ENCODE measurements around the gene NR5A2.

Gene NR5A2

GRCh38 chr1:200075522-200075921, 48.0 kb downstream of the NR5A2 start:
- no peak for DNase-seq

GRCh38 chr1:200075938-200076546, 48.5 kb downstream of the NR5A2 start:
- DNase-seq, result no peak

- DNase-seq, result no peak
These were observed 51.9 kb downstream of the NR5A2 start for GRCh38 chr1:200079232-200079940.

- DNase-seq, result no peak
These were observed 53.9 kb downstream of the NR5A2 start for GRCh38 chr1:200081151-200081968.

GRCh38 chr1:200081969-200082245, 54.4 kb downstream of the NR5A2 start:
- no peak for DNase-seq

- no peak for DNase-seq
These were observed 54.8 kb downstream of the NR5A2 start for GRCh38 chr1:200082329-200082728.

GRCh38 chr1:200090252-200091159, 63.0 kb downstream of the NR5A2 start:
- DNase-seq, result no peak

- DNase-seq, result no peak
These were observed 67.6 kb downstream of the NR5A2 start for GRCh38 chr1:200095057-200095577.

- DNase-seq, result no peak
These were observed 69.3 kb downstream of the NR5A2 start for GRCh38 chr1:200096774-200097173.

GRCh38 chr1:200099040-200099439, 71.5 kb downstream of the NR5A2 start:
- DNase-seq, result no peak

GRCh38 chr1:200103966-200104583, 76.6 kb downstream of the NR5A2 start:
- DNase-seq, result no peak

- no peak for DNase-seq
These were observed 79.5 kb downstream of the NR5A2 start for GRCh38 chr1:200107004-200107470.

GRCh38 chr1:200108659-200109058, 81.1 kb downstream of the NR5A2 start:
- DNase-seq, result no peak

- DNase-seq, result no peak
These were observed 84.8 kb downstream of the NR5A2 start for GRCh38 chr1:200112290-200112689.

- DNase-seq, result no peak
These were observed 88.0 kb downstream of the NR5A2 start for GRCh38 chr1:200115532-200115931.

GRCh38 chr1:200116324-200116723, 88.8 kb downstream of the NR5A2 start:
- DNase-seq, result no peak

- DNase-seq, result no peak
These were observed 91.4 kb downstream of the NR5A2 start for GRCh38 chr1:200118779-200119505.

GRCh38 chr1:200121421-200121820, 93.9 kb downstream of the NR5A2 start:
- DNase-seq, result no peak

GRCh38 chr1:200124309-200124708, 96.8 kb downstream of the NR5A2 start:
- DNase-seq, result no peak

- DNase-seq, result no peak
These were observed 100.6 kb downstream of the NR5A2 start for GRCh38 chr1:200128081-200128480.

Measured in activated CD4-positive, alpha-beta T cell treated with anti-CD3 and anti-CD28 coated beads, Interleukin-2, amount 50 U/mL, for 16 hours (primary cell).